ENCODE results near the gene MTAP. TPM values are rescaled to one million over a fixed set of nuclear protein-coding genes. Genes with fewer than 3 reads are reported as not detected.

The MTAP gene
- total and polyA plus RNA-seq, 2 experiments from 2014 or later, result 29.8 to 44.8 TPM

- Histone ChIP-seq H3K27ac (no peak overlapping the region), H2AFZ (no peak overlapping the region), H3K27me3 (replicated peaks; ENCODE audit: insufficient read depth) (no peaks in the 10 kb centered on the region), H4K20me1 (ENCODE audit: insufficient read depth) (no peaks in the 10 kb centered on the region), H3K9ac (no peak overlapping the region), H3K4me3 (no peak overlapping the region), H3F3A (ENCODE audit: insufficient read depth) (peaks cover 36% of the 10 kb centered on the region), H3K4me1 (ENCODE audit: insufficient read depth) (peaks cover 42% of the 10 kb centered on the region), H3K9me2 (ENCODE audit: insufficient read depth) (no peaks in the 10 kb centered on the region), H3K36me3 (ENCODE audit: low read depth) (no peaks in the 10 kb centered on the region), H3K9me3 (ENCODE audit: low read depth) (no peaks in the 10 kb centered on the region), H3K79me2 (ENCODE audit: insufficient read depth) (no peaks in the 10 kb centered on the region), H3K4me2 (ENCODE audit: unreplicated experiment) (peak overlapping the region; percentile 50)
- TF ChIP-seq EZH2 (IDR thresholded peaks at IDR 0.05; ENCODE audit: insufficient read depth, poor library complexity, severe bottlenecking) (no peak), EZH2phosphoT487 (IDR thresholded peaks at IDR 0.05; ENCODE audit: insufficient read depth, low read depth) (no peak)
- WGBS, 2 experiments (ENCODE audit: low coverage in 1 of 2, low lambda C conversion rate in 2 of 2, missing lambda C conversion rate in 2 of 2), result 70 to 78% methylated on average over 2 of the region's 2 CpGs
- no peak for DNase-seq
- in situ Hi-C loops (cut with MboI), result loop anchor here (25.0 kb wide), 1 partner anchor 544 kb away; the partner anchor contains the start of genes IFNA14 and IFNA17
Observed at GRCh38 chr9:21781656-21782055, 20.8 kb upstream of the MTAP start.

DNA sequence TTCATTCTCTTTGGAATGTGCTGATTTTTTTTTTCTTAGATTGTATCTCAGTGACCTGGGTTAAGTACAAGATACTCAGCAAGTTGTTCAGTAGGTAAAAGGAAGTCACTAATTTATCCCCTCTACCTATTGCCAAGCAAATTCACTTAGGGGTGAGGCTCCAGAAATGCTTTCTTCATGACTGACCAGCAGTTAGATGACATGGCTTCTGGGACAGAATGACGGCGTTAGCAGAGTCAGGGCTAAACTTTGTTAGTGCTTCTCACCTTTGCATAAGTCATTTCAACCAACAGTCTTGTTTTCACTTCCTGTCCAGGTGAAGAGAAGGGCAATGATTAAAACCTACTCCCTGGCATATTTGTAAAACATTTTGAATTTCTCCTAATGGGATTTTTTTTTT, 20.2 kb upstream of the MTAP start:
- no peak overlapping the region for H3K27ac ChIP-seq
- in situ Hi-C loops (cut with MboI), result loop anchor here (25.0 kb wide), 1 partner anchor 545 kb away; the partner anchor contains the start of genes IFNA14 and IFNA17
- peaks cover 37% of the 10 kb centered on the region for H3K4me1 ChIP-seq (ENCODE audit: insufficient read depth)
- no peaks in the 10 kb centered on the region for H3K79me2 ChIP-seq (ENCODE audit: insufficient read depth)
- H3K27me3 ChIP-seq (replicated peaks; ENCODE audit: insufficient read depth), result no peaks in the 10 kb centered on the region
- no peak overlapping the region for H2AFZ ChIP-seq
- 64 to 66% methylated on average over 2 of the region's 2 CpGs for WGBS, 2 experiments (ENCODE audit: low coverage in 1 of 2, low lambda C conversion rate in 2 of 2, missing lambda C conversion rate in 2 of 2)
- no peaks in the 10 kb centered on the region for H3K9me2 ChIP-seq (ENCODE audit: insufficient read depth)
- no peak for TF ChIP-seq EZH2phosphoT487 (IDR thresholded peaks at IDR 0.05; ENCODE audit: insufficient read depth, low read depth)
- TF ChIP-seq EZH2 (IDR thresholded peaks at IDR 0.05; ENCODE audit: insufficient read depth, poor library complexity, severe bottlenecking), result no peak
- no peaks in the 10 kb centered on the region for H3K36me3 ChIP-seq (ENCODE audit: low read depth)
- H4K20me1 ChIP-seq (ENCODE audit: insufficient read depth), result no peaks in the 10 kb centered on the region
- DNase-seq, result peak; percentile 40
- H3K9me3 ChIP-seq (ENCODE audit: low read depth), result no peaks in the 10 kb centered on the region
- H3F3A ChIP-seq (ENCODE audit: insufficient read depth), result peaks cover 30% of the 10 kb centered on the region
- peak overlapping the region; percentile 50 for H3K4me2 ChIP-seq (ENCODE audit: unreplicated experiment)
- H3K4me3 ChIP-seq, result no peak overlapping the region
- no peak overlapping the region for H3K9ac ChIP-seq

GRCh38 chr9:21788752-21789151, 13.7 kb upstream of the MTAP start:
- Histone ChIP-seq H3K9ac (0 out of 2 replicates have a peak overlapping the region, but pooled peaks have one; percentile 40), H4K20me1 (ENCODE audit: insufficient read depth) (no peaks in the 10 kb centered on the region), H3F3A (ENCODE audit: insufficient read depth) (peaks cover 6% of the 10 kb centered on the region; the same call in 1 of the 2 replicates), H3K27me3 (replicated peaks; ENCODE audit: insufficient read depth) (no peaks in the 10 kb centered on the region), H3K27ac (no peak overlapping the region), H3K9me3 (ENCODE audit: low read depth) (no peaks in the 10 kb centered on the region), H3K4me1 (ENCODE audit: insufficient read depth) (peaks cover 14% of the 10 kb centered on the region), H3K4me2 (ENCODE audit: unreplicated experiment) (no peak overlapping the region), H2AFZ (peak overlapping the region; percentile 76), H3K79me2 (ENCODE audit: insufficient read depth) (peaks cover 12% of the 10 kb centered on the region; the same call in 1 of the 2 replicates), H3K9me2 (ENCODE audit: insufficient read depth) (no peaks in the 10 kb centered on the region), H3K36me3 (ENCODE audit: low read depth) (no peaks in the 10 kb centered on the region), H3K4me3 (no peak overlapping the region)
- TF ChIP-seq EZH2 (IDR thresholded peaks at IDR 0.05; ENCODE audit: insufficient read depth, poor library complexity, severe bottlenecking) (no peak), EZH2phosphoT487 (IDR thresholded peaks at IDR 0.05; ENCODE audit: insufficient read depth, low read depth) (no peak)
- in situ Hi-C loops (cut with MboI), result loop anchor here (25.0 kb wide), 1 partner anchor 551 kb away; the partner anchor contains the start of genes IFNA14 and IFNA17
- 72% methylated on average over 6 of the region's 6 CpGs for WGBS, 2 experiments (ENCODE audit: low coverage in 1 of 2, low lambda C conversion rate in 2 of 2, missing lambda C conversion rate in 2 of 2)
- DNase-seq, result peak; percentile 3

DNA sequence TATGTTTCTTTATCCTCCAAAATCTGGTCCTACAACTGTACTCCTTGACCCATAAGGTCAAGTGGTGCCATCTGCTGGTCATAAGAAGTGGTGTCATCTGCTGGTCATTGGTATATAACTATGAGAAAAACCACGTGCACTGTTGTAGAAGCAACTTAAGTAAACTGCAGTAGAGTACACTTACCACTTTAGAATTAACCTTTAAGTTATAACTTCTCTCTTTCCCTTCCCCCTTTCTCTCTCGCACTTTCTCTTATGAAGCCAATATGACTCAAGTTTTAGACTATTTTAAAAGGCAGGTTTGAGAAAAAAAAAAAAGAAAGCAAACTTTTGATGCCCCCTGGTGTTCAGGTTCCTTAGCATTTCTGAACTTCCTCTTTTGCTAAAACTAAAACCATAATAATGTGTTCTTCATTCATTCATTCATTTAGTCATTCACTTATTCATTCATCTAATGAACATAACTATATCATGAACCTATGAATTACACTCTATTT, 12.8 kb upstream of the MTAP start:
- Histone ChIP-seq H3K36me3 (ENCODE audit: low read depth) (no peaks in the 10 kb centered on the region), H3K4me2 (ENCODE audit: unreplicated experiment) (peak overlapping the region; percentile 84), H3F3A (ENCODE audit: insufficient read depth) (peaks cover 6% of the 10 kb centered on the region; the same call in 1 of the 2 replicates), H3K79me2 (ENCODE audit: insufficient read depth) (peaks cover 12% of the 10 kb centered on the region; the same call in 1 of the 2 replicates), H3K4me3 (peak overlapping the region; percentile 69), H2AFZ (peak overlapping the region; percentile 76), H3K9me2 (ENCODE audit: insufficient read depth) (no peaks in the 10 kb centered on the region), H3K9me3 (ENCODE audit: low read depth) (no peaks in the 10 kb centered on the region), H4K20me1 (ENCODE audit: insufficient read depth) (no peaks in the 10 kb centered on the region), H3K27me3 (replicated peaks; ENCODE audit: insufficient read depth) (no peaks in the 10 kb centered on the region), H3K4me1 (ENCODE audit: insufficient read depth) (peaks cover 14% of the 10 kb centered on the region), H3K9ac (peak overlapping the region; percentile 40; the same call in 1 of the 2 replicates), H3K27ac (peak overlapping the region; percentile 21)
- 0% methylated on average over 2 of the region's 2 CpGs for WGBS, 2 experiments (ENCODE audit: low coverage in 1 of 2, low lambda C conversion rate in 2 of 2, missing lambda C conversion rate in 2 of 2)
- TF ChIP-seq EZH2phosphoT487 (IDR thresholded peaks at IDR 0.05; ENCODE audit: insufficient read depth, low read depth) (no peak), EZH2 (IDR thresholded peaks at IDR 0.05; ENCODE audit: insufficient read depth, poor library complexity, severe bottlenecking) (no peak)
- in situ Hi-C loops (cut with MboI), result loop anchor here (10.0 to 25.0 kb wide), 3 partner anchors 325 to 552 kb away; partner anchors contain the start of genes IFNA14 and IFNA17
- peak; percentile 93 for DNase-seq
